HG03095 (cell line): Measurements from ENCODE around the gene PIGT.

Source experiments
- ATAC-seq: cut with Tn5 transposase; IDR thresholded peaks from one replicate; pipeline ENCODE4 v1.9.1; 2021; ENCODE audit warnings: moderate library complexity; ENCODE audit not compliant: unreplicated experiment

Gene PIGT

GRCh38 chr20:45415822-45416637, at the start of gene PIGT:
Gene PIGT (plus strand): TSS chr20:45416141. CDS start chr20:45416157, 16 bp downstream.
- peak; percentile 63 for ATAC-seq

- no peak for ATAC-seq
These were observed 49.7 kb upstream of the PIGT start for GRCh38 chr20:45366192-45366591.

- ATAC-seq = no peak
These were observed 49.3 kb upstream of the PIGT start for GRCh38 chr20:45366631-45367030.

GRCh38 chr20:45367126-45367525, 48.8 kb upstream of the PIGT start:
- ATAC-seq = no peak

GRCh38 chr20:45368221-45368980, 47.5 kb upstream of the PIGT start:
- ATAC-seq = peak; percentile 88

GRCh38 chr20:45370571-45371160, 45.3 kb upstream of the PIGT start:
- ATAC-seq = no peak

GRCh38 chr20:45372241-45372640, 43.7 kb upstream of the PIGT start:
- ATAC-seq = no peak

- ATAC-seq = no peak
These were observed 43.1 kb upstream of the PIGT start for GRCh38 chr20:45372646-45373352.

GRCh38 chr20:45373353-45374100, 42.4 kb upstream of the PIGT start:
- ATAC-seq = no peak

GRCh38 chr20:45374101-45374467, 41.9 kb upstream of the PIGT start:
- no peak for ATAC-seq

- no peak for ATAC-seq
These were observed 41.0 kb upstream of the PIGT start for GRCh38 chr20:45374966-45375365.

GRCh38 chr20:45377269-45377668, 38.7 kb upstream of the PIGT start:
- no peak for ATAC-seq

GRCh38 chr20:45378191-45378590, 37.8 kb upstream of the PIGT start, which contains the start of gene TP53TG5:
Gene TP53TG5 (minus strand): TSS chr20:45378325. CDS start chr20:45378236, 89 bp downstream.
- ATAC-seq = no peak

- ATAC-seq = no peak
These were observed 28.7 kb upstream of the PIGT start for GRCh38 chr20:45387274-45387673.

GRCh38 chr20:45390931-45391330, 25.0 kb upstream of the PIGT start:
- ATAC-seq = no peak

- ATAC-seq = no peak
These were observed 24.4 kb upstream of the PIGT start for GRCh38 chr20:45391559-45391958.

- ATAC-seq = no peak
These were observed 23.2 kb upstream of the PIGT start for GRCh38 chr20:45392733-45393132.

- no peak for ATAC-seq
These were observed 21.5 kb upstream of the PIGT start for GRCh38 chr20:45394221-45395113.

- no peak for ATAC-seq
These were observed 20.9 kb upstream of the PIGT start for GRCh38 chr20:45395114-45395415.

- no peak for ATAC-seq
These were observed 16.9 kb upstream of the PIGT start for GRCh38 chr20:45399018-45399417.
